ENCODE results near the gene SIPA1L3.

GRCh38 chr19:38191747-38192146, 284.7 kb downstream of the SIPA1L3 start:
- TF ChIP-seq CTCF (IDR thresholded peaks at IDR 0.05; ENCODE audit: low read length), result no peak
- TF ChIP-seq EZH2 (IDR thresholded peaks at IDR 0.05; ENCODE audit: borderline replicate concordance, low read length), result no peak

Data from OCI-LY1 (cell line).